SU-DHL-6 (cell line): ENCODE measurements around the gene TGM2.

Experiments used
- EZH2phosphoT487 ChIP-seq: fragments of 200-600 bp; sonication (generic), shearing (Covaris generic); conservative IDR thresholded peaks from 2 replicates; pipeline ENCODE4 v1.6.1; 2018; ENCODE audit warnings: mild to moderate bottlenecking, antibody characterized with exemption, low read length, moderate library complexity, mixed read lengths
- TF ChIP-seq, protein P1 (sequence below): fragments of 200-600 bp; sonication (generic); IDR thresholded peaks from one replicate; pipeline ENCODE4 v1.5.1; 2017; ENCODE audit warnings: antibody characterized with exemption, mild to moderate bottlenecking, low read length, moderate library complexity; ENCODE audit not compliant: insufficient read depth, poor library complexity, severe bottlenecking

- TF ChIP-seq, protein P1, sequence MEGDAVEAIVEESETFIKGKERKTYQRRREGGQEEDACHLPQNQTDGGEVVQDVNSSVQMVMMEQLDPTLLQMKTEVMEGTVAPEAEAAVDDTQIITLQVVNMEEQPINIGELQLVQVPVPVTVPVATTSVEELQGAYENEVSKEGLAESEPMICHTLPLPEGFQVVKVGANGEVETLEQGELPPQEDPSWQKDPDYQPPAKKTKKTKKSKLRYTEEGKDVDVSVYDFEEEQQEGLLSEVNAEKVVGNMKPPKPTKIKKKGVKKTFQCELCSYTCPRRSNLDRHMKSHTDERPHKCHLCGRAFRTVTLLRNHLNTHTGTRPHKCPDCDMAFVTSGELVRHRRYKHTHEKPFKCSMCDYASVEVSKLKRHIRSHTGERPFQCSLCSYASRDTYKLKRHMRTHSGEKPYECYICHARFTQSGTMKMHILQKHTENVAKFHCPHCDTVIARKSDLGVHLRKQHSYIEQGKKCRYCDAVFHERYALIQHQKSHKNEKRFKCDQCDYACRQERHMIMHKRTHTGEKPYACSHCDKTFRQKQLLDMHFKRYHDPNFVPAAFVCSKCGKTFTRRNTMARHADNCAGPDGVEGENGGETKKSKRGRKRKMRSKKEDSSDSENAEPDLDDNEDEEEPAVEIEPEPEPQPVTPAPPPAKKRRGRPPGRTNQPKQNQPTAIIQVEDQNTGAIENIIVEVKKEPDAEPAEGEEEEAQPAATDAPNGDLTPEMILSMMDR, result no peak
- TF ChIP-seq EZH2phosphoT487, result no peak
Observed at GRCh38 chr20:38150335-38151170, 14.5 kb downstream of the TGM2 start.
